Measurements from ENCODE around the gene SH3PXD2A.
A peak's percentile ranks its signal among the peaks of the same experiment; 100 is the strongest.

SH3PXD2A gene

GRCh38 chr10:103874730-103875129 is 19.4 kb upstream of the SH3PXD2A start:
- peak; percentile 36 for DNase-seq

DNA sequence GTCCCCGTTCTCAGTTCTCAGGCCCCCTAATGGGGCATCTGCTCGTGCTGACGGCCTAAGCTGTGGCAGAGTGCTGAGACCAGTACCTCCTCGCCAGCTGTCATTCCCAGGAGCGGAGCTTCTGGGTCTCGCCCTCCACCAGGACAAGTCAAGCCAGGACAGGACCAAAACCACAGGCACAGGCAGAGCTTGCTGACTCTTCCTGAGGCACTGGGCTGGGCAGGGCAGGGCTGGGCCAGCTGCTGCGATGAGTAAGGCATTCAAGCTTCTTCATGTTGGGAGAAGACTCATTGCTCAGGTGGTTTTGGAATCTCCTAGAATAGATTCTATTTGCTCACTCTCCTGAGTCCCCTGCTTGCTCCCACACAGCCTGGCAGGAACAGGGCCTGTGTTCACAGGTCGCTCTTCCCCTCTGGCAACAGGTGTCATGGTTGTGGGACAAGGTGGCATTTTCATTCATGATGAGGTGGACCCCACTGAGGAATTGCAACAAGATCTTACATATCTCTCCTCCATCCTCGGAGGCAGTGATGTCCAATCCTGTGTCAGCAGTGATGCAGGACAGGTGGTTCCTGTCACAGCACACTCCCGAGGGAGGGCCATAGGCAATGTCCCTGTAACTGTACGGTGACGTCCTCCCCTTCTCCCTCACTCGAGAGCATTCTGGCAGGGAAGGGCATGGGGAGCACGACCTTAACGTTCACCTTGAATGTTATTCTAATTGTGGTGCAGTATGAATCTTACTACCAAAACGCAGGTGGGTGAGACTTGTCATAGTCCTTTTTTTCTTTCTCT is 17.0 kb upstream of the SH3PXD2A start:
- DNase-seq, result no peak

DNA sequence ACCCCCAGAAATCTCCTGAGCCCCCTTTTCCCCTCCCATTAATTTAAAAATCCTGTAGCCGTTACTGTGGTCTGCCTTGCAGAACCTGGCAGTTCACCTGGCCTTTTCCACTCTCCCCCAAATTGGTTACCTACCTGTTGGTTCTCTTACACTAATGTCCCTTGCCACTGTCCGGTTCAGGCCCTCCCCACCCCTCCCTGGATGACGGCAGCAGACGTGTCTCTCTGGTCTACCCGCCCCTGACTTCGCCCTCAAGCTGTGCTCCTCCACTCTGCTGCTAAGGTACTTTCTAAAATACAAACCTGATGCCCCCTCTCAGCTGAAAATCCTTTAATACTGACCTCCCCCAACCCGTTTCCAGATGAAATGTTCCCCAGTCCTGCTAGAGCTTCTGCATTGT is 15.6 kb upstream of the SH3PXD2A start:
- no peak for DNase-seq

GRCh38 chr10:103870516-103870915 is 15.1 kb upstream of the SH3PXD2A start:
- no peak for DNase-seq

DNA sequence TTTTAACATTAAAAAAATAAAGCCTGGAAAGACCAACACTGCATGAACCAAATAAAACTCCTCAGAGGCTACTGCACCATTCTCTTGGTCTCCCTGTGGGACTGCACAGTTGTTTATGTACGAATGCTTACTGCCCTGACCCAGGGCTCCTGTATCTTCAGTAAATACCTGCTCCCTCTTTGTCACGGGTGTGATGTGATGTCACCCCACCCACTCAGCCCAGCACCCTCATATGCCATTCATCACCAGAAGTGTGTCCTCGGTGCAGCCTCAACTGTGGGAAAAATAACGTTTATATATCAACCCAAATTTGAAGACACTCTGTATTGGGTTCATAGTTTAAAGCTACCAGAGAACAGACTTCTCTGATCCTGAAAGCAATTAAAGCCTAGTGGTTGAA is 14.0 kb upstream of the SH3PXD2A start:
- no peak for DNase-seq

- DNase-seq, result no peak
Observed at GRCh38 chr10:103868200-103868599, 12.8 kb upstream of the SH3PXD2A start.

DNA sequence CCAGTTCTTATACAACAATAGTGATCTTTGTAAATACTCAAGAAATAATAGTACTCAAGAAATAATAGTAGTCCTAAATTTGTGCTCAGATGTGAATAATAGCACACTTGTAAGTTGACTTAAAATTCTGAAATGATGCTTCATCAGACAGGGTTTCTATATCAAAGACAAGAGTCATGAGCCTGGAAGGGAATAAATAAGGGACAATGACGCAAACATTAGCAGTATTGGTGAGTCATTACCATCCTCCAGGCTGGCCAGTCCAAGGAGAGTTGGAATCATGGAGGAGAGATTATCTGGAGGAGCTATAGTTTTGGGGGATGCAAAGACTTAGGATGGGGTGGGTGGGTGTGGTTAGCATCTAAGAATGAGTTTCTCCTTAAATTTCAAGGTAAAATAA is 6.1 kb upstream of the SH3PXD2A start:
- no peak for DNase-seq

- peak; percentile 38 for DNase-seq
Observed at GRCh38 chr10:103859161-103860086, 4.0 kb upstream of the SH3PXD2A start.

DNA sequence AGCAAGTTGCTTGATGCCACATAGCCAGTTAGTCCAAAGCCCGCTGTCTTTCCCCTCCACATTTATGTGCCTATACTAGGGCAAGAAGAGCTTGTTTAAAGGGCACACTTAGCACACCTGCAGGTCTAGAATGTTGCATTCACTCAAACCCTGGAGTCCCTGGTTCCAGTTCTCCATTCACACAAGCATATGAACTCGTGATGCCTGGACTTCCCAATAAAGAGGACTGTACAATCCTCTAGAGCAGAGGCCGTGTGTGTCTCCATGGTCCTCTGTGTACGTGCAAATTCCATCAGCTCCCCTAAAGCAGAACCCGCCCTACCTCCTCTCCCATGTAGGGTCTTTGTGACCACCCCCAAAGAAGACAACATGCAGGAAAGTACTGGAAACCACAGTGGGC is 3.0 kb upstream of the SH3PXD2A start:
- no peak for DNase-seq

DNA sequence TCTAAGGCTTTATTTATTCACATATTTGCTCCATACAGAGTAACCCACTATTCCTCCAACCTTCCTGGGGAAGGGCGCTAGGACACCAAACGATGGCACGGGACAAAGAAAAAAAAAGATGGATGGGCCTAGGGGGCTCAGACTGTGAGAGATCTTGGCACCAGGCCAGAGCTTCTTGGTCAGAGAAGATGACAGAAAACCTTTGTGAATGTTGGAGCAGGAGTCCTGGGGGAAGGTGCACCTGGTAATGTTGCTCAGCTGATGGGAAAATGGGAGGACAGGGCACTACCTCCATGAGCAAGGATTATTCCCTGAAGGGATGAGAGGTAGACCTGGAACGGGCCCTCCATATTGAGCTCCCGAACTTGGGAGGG is 1.4 kb upstream of the SH3PXD2A start:
- DNase-seq, result no peak

GRCh38 chr10:103855852-103856796 is 748 bp upstream of the SH3PXD2A start:
- DNase-seq, result no peak

DNA sequence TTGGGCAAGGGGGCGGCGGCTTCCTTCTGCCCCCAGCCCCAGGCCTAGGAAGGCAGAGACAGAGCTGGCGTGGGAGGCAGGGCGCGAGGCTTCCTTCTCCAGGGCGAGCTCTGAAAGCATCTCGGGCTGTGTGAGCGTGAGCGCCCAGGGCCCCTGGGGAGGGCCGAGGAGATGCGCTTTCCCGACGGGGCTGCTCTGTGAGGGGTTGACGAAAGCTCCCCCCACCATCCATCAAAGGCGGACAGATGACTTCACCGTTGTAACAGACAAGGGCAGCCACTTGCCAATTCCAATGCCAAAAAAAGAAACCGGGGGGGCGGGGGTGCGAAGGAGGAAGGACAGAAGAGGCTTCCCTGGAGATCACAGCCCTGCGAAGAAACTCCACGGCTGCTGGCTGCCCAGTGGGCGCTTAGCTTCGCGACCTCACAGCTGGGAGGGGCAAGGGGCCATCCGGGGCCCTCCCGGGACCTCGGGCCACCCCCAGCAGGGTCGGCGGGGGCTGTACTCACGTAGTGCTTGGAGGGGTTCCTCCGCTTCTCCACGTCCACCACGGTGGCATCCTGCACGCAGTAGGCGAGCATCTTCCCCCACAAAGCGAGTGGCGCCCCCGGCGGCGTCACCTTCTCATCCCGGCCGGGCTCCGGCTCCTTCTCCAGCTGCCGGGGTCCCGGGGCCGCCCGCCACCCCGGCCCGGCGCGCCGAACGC is 537 bp downstream of the SH3PXD2A start:
- no peak for DNase-seq

DNA sequence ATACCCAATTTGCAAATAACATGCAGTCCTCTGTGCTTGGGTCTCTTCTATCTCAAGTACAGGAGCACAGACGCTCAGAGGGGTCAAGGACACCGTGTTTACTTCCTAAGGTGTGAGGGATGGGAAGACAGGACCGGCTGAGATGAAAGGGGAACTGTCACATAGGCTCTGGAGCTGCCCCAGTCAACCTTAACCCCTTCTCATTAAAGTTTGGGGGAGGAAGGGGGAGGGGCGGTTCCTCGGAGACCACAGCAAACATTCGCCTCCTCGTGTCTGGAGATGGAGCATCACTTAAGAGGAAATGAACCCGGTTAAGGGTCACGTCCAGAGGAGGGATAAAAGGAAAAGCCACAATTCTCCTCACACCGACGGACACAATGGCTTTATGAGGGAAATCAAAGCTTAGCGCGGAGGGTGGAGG is 1.1 kb downstream of the SH3PXD2A start:
- no peak for DNase-seq

- no peak for DNase-seq
Observed at GRCh38 chr10:103853428-103854264, 1.7 kb downstream of the SH3PXD2A start.

GRCh38 chr10:103852856-103853255 is 2.5 kb downstream of the SH3PXD2A start:
- DNase-seq, result no peak

DNA sequence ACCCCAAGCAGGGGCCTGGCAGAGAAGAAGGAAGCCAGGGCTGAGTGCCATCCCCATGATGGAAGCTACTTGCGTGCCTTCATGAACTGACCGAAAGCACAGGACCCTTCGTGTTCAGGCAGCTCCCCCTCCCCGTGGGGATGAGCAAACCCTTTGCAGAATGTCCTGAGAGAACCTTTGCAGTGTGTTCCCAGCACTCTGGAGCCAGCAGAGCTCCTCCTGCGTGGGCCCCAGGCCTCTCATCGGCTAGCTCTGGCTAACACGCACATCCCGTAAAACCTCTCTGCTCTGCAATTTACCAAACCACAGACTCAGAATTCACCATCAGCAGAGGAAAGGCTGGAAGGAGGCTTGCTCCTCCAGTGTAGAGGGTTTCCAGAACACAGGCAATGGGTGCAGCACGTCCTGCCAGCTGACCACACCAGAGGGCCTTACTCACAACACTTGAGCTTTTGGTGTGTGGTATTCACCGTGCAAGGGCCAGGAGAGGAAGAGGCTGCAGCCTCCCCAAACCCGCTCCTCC is 3.1 kb downstream of the SH3PXD2A start:
- DNase-seq, result no peak

DNA sequence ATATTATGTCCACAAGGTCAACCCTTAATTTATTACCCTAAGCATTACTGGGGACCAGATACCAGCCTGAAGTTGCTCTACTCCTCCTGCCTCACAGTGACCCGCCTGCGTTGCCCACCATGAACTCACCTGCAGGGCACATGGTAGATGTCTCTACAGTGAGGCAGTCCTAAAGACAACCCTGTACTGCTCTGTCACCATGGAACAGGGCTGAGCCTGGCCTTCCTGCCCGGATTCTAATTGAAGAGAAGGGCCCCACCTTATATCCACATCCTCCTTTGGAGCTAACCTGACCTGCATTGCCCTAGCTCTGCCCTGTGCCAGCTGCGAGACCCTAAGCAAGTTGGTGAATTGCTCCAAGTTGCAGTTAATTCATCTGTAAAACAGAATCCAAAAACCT is 4.1 kb downstream of the SH3PXD2A start:
- no peak for DNase-seq

- no peak for DNase-seq
Observed at GRCh38 chr10:103850572-103850895, 4.8 kb downstream of the SH3PXD2A start.

GRCh38 chr10:103849880-103850571 is 5.3 kb downstream of the SH3PXD2A start:
- DNase-seq, result no peak

- DNase-seq, result no peak
Observed at GRCh38 chr10:103849212-103849877, 6.0 kb downstream of the SH3PXD2A start.

All from SHP77 treated with DMSO at 0.1 percent for 48 hours (cell line).